ENCODE data around the gene ALOXE3.

DNA sequence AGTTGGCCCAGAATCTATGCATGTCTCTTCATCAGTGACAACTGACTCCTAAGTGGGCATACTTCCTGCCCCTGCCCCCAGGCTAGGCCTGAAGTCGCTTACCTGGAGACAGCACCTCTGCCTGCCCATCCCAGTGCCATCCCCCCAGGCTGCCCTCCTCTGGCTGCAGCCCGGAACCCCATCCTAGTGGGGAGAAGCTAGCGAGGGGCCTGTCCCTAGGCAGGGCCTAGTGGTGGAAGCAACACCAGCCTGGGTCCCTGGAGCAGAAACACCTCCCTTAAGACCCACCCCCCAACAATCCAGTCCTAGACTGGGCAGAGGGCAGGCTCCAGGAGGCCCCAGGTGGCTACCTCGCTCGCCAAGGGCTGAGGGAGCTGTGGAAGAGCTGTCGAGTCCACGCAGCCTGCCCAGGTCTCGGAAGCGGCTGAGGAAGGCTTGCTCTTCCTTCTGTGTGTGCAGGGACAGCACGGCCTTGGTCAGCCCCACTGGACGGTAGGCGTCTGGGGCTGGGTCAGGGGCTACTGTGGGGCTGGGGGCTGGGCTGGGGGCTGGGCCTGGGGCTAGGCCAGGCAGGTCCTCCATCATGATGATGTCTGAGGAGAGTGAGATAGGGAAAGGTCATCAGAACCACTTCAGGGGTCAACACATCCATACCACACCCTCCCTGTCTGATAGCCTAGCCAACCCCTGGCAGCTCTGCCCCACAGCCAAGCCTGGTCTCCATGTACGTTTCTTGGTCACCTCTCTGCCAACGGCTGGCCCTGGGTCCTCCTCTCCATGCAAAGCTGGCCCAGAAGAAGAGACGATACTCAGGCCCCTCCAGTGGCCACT, 26.3 kb upstream of the ALOXE3 start:
- TF ChIP-seq NFRKB (IDR thresholded peaks at IDR 0.05) (no peak), FOXA1 (IDR thresholded peaks at IDR 0.05) (no peak), FOXM1 (IDR thresholded peaks at IDR 0.05; ENCODE audit: borderline replicate concordance) (no peak), SP1 (IDR thresholded peaks at IDR 0.05) (no peak), FOXK2 (IDR thresholded peaks at IDR 0.05) (no peak), TARDBP (IDR thresholded peaks at IDR 0.05) (no peak), BHLHE40 (IDR thresholded peaks at IDR 0.05; ENCODE audit: borderline replicate concordance) (no peak), L3MBTL2 (conservative IDR thresholded peaks at IDR 0.05) (no peak), ARNT (IDR thresholded peaks at IDR 0.05) (no peak), SUZ12 (IDR thresholded peaks at IDR 0.05) (no peak), ELF4 (IDR thresholded peaks at IDR 0.05) (no peak), HDGF (IDR thresholded peaks at IDR 0.05; ENCODE audit: borderline replicate concordance) (no peak), ZNF384 (IDR thresholded peaks at IDR 0.05) (no peak), CTBP1 (IDR thresholded peaks at IDR 0.05; ENCODE audit: borderline replicate concordance) (no peak)
